ENCODE results near the gene IGSF3.
"Not testable (repeated sequence)": the region's sequence is repeated elsewhere in the genome, so short reads cannot be mapped to it uniquely, and the experiment has no call there.

DNA sequence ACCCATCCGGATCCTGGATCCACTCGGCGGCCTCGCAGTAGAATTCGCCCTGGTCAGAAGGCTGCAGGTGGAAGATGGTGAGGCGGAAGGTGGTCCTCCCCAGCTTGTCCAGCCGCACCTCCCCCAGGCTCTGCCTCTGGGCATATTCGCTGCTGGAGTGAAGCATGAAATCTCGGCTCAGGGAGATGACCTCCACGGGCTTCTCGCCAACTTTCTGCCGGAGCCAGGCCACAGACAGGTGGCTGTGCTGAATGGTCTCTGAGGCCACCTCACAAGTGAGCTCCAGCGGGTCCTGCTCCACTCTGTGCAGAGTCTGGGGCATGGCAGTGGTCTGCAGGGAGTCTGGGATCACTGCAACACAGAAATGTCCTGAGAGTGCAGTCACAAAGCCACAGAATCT lies 53.7 kb downstream of the IGSF3 start:
- TF ChIP-seq, protein P1, sequence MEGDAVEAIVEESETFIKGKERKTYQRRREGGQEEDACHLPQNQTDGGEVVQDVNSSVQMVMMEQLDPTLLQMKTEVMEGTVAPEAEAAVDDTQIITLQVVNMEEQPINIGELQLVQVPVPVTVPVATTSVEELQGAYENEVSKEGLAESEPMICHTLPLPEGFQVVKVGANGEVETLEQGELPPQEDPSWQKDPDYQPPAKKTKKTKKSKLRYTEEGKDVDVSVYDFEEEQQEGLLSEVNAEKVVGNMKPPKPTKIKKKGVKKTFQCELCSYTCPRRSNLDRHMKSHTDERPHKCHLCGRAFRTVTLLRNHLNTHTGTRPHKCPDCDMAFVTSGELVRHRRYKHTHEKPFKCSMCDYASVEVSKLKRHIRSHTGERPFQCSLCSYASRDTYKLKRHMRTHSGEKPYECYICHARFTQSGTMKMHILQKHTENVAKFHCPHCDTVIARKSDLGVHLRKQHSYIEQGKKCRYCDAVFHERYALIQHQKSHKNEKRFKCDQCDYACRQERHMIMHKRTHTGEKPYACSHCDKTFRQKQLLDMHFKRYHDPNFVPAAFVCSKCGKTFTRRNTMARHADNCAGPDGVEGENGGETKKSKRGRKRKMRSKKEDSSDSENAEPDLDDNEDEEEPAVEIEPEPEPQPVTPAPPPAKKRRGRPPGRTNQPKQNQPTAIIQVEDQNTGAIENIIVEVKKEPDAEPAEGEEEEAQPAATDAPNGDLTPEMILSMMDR (conservative IDR thresholded peaks at IDR 0.05; ENCODE audit: low read depth, low read length): not testable (repeated sequence)
- TF ChIP-seq EZH2 (IDR thresholded peaks at IDR 0.05; ENCODE audit: borderline replicate concordance, low read depth, low read length, poor library complexity, severe bottlenecking): not testable (repeated sequence)

All from A673 (cell line).